ENCODE results near the gene CSNK2B.

DNA sequence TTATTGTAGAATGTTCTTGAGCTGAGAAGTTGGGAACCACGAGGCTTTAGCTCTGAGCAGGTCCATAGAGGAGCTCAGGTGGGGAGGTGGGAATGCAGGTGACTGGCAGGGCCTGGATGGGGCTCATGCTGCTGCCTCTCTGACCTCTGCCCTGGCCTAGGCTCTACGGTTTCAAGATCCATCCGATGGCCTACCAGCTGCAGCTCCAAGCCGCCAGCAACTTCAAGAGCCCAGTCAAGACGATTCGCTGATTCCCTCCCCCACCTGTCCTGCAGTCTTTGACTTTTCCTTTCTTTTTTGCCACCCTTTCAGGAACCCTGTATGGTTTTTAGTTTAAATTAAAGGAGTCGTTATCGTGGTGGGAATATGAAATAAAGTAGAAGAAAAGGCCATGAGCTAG lies 3.8 kb downstream of the CSNK2B start, which contains the start of gene LY6G5B:
- TF ChIP-seq, protein P1, sequence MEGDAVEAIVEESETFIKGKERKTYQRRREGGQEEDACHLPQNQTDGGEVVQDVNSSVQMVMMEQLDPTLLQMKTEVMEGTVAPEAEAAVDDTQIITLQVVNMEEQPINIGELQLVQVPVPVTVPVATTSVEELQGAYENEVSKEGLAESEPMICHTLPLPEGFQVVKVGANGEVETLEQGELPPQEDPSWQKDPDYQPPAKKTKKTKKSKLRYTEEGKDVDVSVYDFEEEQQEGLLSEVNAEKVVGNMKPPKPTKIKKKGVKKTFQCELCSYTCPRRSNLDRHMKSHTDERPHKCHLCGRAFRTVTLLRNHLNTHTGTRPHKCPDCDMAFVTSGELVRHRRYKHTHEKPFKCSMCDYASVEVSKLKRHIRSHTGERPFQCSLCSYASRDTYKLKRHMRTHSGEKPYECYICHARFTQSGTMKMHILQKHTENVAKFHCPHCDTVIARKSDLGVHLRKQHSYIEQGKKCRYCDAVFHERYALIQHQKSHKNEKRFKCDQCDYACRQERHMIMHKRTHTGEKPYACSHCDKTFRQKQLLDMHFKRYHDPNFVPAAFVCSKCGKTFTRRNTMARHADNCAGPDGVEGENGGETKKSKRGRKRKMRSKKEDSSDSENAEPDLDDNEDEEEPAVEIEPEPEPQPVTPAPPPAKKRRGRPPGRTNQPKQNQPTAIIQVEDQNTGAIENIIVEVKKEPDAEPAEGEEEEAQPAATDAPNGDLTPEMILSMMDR (IDR thresholded peaks at IDR 0.05; ENCODE audit: low read length) = no peak
- no peak for TF ChIP-seq EZH2 (IDR thresholded peaks at IDR 0.05; ENCODE audit: borderline replicate concordance, low read length)
